ENCODE data around the gene RUFY1.
"Not testable (repeated sequence)": the region's sequence is repeated elsewhere in the genome, so short reads cannot be mapped to it uniquely, and the experiment has no call there.

Gene RUFY1

DNA sequence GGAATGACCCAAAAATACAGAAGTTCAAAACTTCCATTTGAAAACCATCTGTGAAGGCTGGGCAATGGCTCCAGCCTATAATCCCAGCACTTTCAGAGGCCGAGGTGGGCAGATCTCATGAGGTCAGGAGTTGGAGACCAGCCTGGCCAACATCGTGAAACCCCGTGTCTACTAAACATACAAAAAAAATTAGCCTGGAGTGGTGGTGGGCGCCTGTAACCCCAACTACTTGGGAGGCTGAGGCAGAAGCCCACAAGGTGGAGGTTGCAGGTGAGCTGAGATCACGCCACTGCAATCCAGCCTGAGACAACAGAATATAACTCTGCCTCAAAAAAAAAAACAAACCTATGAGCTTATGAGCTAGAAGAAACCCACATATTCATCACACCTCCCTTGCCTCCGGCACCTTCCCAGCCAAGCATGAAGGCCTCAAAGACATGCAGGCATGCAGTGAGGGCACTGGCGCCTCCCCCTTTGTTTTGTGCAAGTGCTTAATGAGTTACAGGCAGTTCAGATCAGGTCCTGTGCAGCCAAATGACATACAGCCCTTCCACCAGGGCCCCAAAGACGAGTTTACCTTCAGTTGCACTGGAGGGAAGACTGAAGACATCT lies 63.2 kb downstream of the RUFY1 start:
- intact Hi-C loops (cut with DNase I), result no loop called here
- no peak for DNase-seq

- intact Hi-C loops (cut with DNase I), result no loop called here
- no peak for DNase-seq
Observed at GRCh38 chr5:179614745-179615144, 64.4 kb downstream of the RUFY1 start.

DNA sequence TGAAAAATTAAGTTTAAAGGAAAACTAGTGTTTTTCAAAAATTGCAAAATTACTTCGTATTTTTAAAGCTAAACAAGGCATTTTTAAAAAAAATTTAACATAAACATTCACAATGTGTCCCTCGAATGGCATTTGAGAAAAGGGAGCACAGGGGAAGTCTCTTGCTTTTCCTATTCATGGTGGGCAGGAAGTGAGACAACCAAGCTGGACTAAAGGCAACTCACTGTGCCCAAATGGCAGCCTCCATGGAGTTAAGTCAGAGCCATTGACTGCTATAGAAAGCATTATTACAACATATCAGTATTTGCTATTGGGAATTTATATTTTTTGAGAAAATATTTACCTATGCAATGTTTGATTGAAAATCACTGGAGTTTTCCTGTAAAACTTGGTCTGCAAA lies 64.8 kb downstream of the RUFY1 start:
- intact Hi-C loops (cut with DNase I), result no loop called here
- no peak for DNase-seq

DNA sequence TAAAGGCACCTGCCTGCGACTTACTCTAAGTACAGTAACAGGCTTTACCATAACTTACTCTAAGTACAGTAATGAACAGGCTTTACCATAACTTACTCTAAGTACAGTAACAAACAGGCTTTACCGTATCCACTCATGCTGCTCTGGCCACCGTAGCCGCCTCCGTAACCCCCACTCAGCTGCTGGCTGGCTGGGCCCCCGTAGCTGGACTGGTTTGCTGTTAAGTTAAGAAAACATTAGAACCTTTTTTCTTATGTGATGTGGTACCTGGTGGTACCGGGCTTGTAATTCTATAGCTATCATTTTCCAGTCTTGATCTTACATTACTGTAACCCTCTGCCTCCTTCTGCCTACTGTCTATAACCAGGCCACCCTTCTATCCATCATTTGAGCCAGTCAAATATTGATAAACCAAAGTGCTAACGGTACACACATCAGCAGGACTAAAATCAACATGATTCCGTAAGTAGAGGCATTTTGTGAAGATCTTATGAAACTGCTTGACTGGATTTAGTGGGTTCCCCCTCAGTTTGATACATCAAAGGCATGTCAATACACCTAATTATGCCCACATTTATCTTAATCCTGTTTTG lies 65.7 kb downstream of the RUFY1 start:
- no peak for DNase-seq
- intact Hi-C loops (cut with DNase I), result no loop called here

- intact Hi-C loops (cut with DNase I), result no loop called here
Observed at GRCh38 chr5:179617930-179618329, 67.6 kb downstream of the RUFY1 start.

GRCh38 chr5:179618923-179619554 lies 68.7 kb downstream of the RUFY1 start:
- intact Hi-C loops (cut with DNase I), result no loop called here
- peak in 2 of 42 donors; percentile 10 to 12 for DNase-seq

More at GRCh38 chr5:179617930-179618329, 67.6 kb downstream of the RUFY1 start:
- DNase-seq, result no peak

GRCh38 chr5:179619776-179620175 lies 69.4 kb downstream of the RUFY1 start:
- DNase-seq, result no peak
- intact Hi-C loops (cut with DNase I), result loop anchor here (10.0 kb wide), 1 partner anchor 65 kb away; the partner anchor contains the start of gene RUFY1

DNA sequence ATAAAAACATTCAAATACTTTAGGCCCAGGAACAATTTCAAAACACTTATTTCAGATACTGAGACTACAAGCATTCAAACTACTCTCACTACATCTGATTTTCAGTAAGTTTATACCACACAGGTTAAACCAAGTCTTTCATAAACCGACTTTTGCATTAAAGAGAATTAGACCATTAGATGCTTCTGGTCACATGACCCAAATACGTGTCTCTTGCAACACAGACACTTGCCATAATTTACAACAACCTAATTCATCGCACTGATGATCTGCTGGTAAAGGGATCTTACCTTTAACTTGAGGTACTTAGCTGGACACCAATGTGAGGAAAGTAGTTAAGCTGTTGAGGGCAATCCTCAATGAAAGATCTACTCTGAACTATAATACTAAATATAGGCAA lies 69.9 kb downstream of the RUFY1 start:
- intact Hi-C loops (cut with DNase I), result loop anchor here (10.0 kb wide), 1 partner anchor 65 kb away; the partner anchor contains the start of gene RUFY1
- DNase-seq, result no peak

- no peak for DNase-seq
- intact Hi-C loops (cut with DNase I), result loop anchor here (10.0 kb wide), 1 partner anchor 66 kb away; the partner anchor contains the start of gene RUFY1
Observed at GRCh38 chr5:179620703-179621350, 70.5 kb downstream of the RUFY1 start.

DNA sequence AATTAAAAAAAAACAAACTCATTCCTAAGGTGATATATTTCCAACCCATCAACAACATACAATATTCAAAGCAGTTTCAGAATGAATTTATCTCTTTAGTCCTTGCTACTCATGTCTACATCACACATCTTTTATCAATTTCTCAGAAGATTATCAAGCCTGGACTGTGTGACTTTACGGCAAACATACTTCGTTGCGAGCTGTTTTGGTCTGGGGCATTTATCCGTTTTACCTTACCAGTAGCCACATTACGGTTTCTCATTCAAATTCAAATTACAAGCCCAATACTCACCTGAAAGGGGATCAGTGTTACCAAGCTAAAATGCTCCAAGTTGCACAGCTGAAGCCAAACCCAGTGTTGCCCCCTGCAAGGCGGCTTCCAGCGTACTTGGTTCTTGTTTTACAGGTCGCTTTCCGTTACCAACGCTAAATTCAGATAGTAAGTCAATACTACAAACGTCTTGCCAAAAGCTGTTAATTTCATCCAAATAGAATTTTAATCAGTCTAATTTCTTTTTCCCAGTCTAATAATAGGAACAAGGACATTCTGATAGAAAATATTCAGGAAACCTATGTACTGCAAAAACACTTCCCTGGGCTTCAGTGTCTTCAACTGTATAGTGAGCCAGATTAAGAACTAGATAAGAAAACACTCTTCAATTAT lies 71.3 kb downstream of the RUFY1 start:
- DNase-seq, result peak in 3 of 42 donors; percentile 6 to 34 (median 17)
- intact Hi-C loops (cut with DNase I), result loop anchor here (10.0 kb wide), 1 partner anchor 67 kb away; the partner anchor contains the start of gene RUFY1

DNA sequence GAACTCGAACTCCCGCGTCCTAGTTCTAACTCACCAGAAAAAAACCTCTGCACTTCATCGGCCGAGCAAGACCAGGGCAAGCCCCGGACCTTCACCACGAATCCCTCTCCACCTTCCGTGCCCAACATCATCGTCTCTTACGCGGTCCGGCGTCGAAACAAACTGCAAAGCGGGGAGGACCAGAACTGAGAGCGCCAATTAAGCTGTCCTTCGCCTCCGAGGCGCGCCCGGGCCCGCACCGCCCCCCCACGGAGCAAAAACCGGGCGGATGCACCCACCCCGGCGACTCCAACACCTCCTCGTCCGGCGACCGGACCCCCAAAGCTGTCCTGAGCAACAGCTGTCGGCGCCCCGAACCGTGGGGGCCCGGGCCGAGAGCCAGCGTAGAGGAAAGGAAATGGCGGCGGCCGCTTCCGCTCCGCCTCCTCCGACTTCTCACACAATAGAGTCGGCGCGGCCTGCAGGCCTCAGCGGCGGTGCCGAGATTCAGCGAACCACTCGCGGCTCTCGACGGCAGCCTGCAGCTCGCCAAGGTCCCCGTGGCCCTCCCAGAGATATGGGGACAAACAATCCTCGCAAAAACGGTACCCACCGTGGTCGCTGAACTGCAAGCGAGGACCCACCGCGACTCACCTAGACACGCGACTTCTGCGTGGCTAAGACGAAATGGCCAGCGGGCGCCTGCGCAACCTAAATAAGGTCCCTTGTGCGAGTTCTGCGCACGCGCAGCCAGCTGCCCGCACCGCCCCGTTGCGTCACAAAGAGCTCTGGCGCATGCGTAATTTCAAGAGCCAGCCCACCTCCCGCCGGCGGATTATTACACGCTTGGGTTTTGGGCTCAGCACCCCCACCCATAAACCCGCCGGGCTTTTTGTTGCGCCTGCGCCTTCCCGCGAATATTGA lies 72.9 kb downstream of the RUFY1 start, which contains the start of gene HNRNPH1:
HNRNPH1 (minus strand) TSS at position 669 of the 903 bp plus-strand sequence; CDS start at position 131, 538 bp downstream.
- intact Hi-C loops (cut with DNase I), result loop anchor here (10.0 kb wide), 1 partner anchor 68 kb away; the partner anchor contains the start of gene RUFY1
- peak; percentile 92 to 99 (median 97) for DNase-seq

GRCh38 chr5:179623906-179624741 lies 73.8 kb downstream of the RUFY1 start:
- intact Hi-C loops (cut with DNase I), result loop anchor here (10.0 kb wide), 1 partner anchor 69 kb away; the partner anchor contains the start of gene RUFY1
- DNase-seq, result peak in 19 of 42 donors; percentile 16 to 60 (median 41)

DNA sequence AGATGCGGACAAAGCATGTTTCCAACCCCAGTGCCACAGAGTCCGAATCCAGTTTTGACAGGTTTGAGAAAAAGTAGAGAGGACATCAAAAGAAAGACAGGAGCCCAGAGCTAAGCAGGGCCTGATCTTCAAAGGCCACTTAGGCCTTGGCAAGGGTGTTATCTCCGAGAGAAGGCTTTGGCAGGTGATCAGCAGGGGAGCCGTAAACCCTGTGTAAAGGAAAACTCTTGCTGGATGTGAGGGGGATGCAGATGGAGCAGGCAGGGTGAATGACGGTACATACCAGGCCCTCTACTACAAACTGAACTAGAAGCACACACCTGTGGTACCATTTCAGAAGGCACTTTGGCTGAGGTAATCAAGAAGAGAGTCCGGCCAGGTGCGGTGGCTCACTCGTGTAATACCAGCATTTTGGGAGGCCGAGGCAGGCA lies 74.5 kb downstream of the RUFY1 start:
- peak in 1 of 42 donors; percentile 20 for DNase-seq
- intact Hi-C loops (cut with DNase I), result loop anchor here (10.0 kb wide), 1 partner anchor 70 kb away; the partner anchor contains the start of gene RUFY1

GRCh38 chr5:179633501-179634369 lies 83.4 kb downstream of the RUFY1 start:
- DNase-seq; intact Hi-C loops (cut with DNase I): not testable (repeated sequence)

DNA sequence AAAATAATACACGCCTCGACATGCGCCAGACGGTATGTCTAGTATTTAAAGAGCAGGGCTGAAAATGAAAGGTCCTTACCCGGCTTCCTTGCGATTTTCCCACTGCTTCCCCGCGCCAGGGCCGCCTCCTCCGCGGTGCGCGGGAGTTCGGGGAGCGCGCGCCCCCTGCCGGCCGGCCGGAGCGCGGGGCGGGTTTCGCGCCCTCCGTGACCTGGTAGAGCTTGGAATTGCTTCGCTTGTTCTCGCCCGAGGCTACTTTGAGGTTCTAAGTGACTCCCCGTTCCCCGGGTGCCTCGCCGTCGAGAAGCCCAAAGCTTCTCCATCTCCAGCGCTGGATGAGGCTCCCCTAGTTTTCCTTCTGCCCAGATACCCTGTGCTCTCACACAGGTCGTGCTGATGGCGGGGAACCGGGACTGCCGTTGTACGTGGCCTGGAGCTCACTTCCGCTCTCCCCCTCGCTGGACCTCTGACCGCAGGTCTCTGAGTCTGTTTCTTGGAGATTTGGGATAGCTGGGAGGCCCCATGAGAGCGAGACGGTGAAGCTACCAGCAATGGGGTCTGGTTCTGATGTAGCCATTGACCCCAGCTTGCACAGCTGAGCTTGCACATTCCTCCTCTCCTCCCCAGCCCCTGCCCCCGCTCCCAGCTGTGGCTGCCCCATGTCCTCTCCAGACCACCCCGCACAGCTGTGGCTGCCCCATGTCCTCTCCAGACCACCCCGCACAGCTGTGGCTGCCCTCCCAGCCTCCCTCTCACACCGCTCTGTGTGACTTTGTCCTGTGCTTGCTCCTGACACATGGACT lies 84.2 kb downstream of the RUFY1 start:
- intact Hi-C loops (cut with DNase I), result not testable (repeated sequence)

More for the DNA sequence above, 84.2 kb downstream of the RUFY1 start:
- DNase-seq, result peak in 3 of 42 donors; percentile 31 to 38 (median 31)
